Stomach (tissue), 4 donors: Measurements from ENCODE around the gene CCDC14.

ENCODE experiments used
- CTCF ChIP-seq, 7 experiments: fragments of 450-650 bp in 4 of 7; fragments of 200-600 bp in 3 of 7; sonication (generic) in 3 of 7; IDR thresholded peaks; one replicate each; pipeline ENCODE4 v1.5.1; 2016 to 2019; ENCODE audit warnings: antibody characterized with exemption in 7 of 7, control low read depth in 2 of 7, mild to moderate bottlenecking in 1 of 7
- EP300 ChIP-seq: sonication (generic); formaldehyde crosslinking; IDR thresholded peaks from one replicate; pipeline ENCODE4 v1.6.1; 2017; ENCODE audit warnings: antibody characterized with exemption
- POLR2A ChIP-seq, 4 donors: fragments of 450-650 bp; IDR thresholded peaks; one replicate each; pipeline ENCODE4 v1.6.1; 2016; ENCODE audit warnings: antibody characterized with exemption in 4 of 4, control low read depth in 2 of 4, mild to moderate bottlenecking in 1 of 4, moderate library complexity in 1 of 4
- POLR2AphosphoS5 ChIP-seq, 3 donors: sonication (generic); formaldehyde crosslinking; IDR thresholded peaks; one replicate each; pipeline ENCODE4 v1.6.1; 2016; ENCODE audit warnings: antibody characterized with exemption in 3 of 3

GRCh38 chr3:123870033-123870432 is 91.0 kb downstream of the CCDC14 start:
- TF ChIP-seq CTCF (IDR thresholded peaks at IDR 0.05) (no peak), POLR2A (IDR thresholded peaks at IDR 0.05) (no peak), POLR2AphosphoS5 (IDR thresholded peaks at IDR 0.05) (no peak), EP300 (no peak)
